H9 (cell line): ENCODE measurements around the gene CD9. TPM values are rescaled to one million over a fixed set of nuclear protein-coding genes. Genes with fewer than 3 reads are reported as not detected.
A peak's percentile ranks its signal among the peaks of the same experiment; 100 is the strongest.

Experiments used
- DNase-seq: peaks from one replicate; pipeline ENCODE4 v3.0.0-alpha.2; 2017
- H2AFZ ChIP-seq: one replicate; pipeline ENCODE4 v1.6.1; 2013; ENCODE audit warnings: mild to moderate bottlenecking, low read length, control low read depth, moderate library complexity
- H2AK5ac ChIP-seq: 2 replicates; pipeline ENCODE4 v1.6.1; 2013; ENCODE audit warnings: low read length, control low read depth, mixed read lengths; ENCODE audit not compliant: insufficient read length
- H2BK120ac ChIP-seq: one replicate; pipeline ENCODE4 v1.6.1; 2013; ENCODE audit warnings: low read depth, mild to moderate bottlenecking, low read length, control low read depth, inconsistent platforms; ENCODE audit not compliant: poor library complexity, severe bottlenecking
- H2BK12ac ChIP-seq: 2 replicates; pipeline ENCODE4 v1.6.1; 2013; ENCODE audit warnings: low read length, control low read depth, mixed read lengths, low read depth; ENCODE audit not compliant: insufficient read length
- H2BK15ac ChIP-seq: 2 replicates; pipeline ENCODE4 v1.6.1; 2013; ENCODE audit warnings: low read depth, low read length, control low read depth
- H2BK20ac ChIP-seq: one replicate; pipeline ENCODE4 v1.6.1; 2013; ENCODE audit warnings: low read depth, mild to moderate bottlenecking, low read length, control low read depth, inconsistent platforms; ENCODE audit not compliant: poor library complexity, severe bottlenecking
- H2BK5ac ChIP-seq: 2 replicates; pipeline ENCODE4 v1.6.1; 2013; ENCODE audit warnings: low read length, control low read depth, mixed read lengths; ENCODE audit not compliant: insufficient read length
- H3K14ac ChIP-seq: 2 replicates; pipeline ENCODE4 v1.6.1; 2013; ENCODE audit warnings: low read length, control low read depth; ENCODE audit not compliant: insufficient read depth
- H3K18ac ChIP-seq: 2 replicates; pipeline ENCODE4 v1.6.1; 2013; ENCODE audit warnings: low read depth, mild to moderate bottlenecking, mixed read lengths, low read length, control low read depth; ENCODE audit not compliant: insufficient read length
- H3K23ac ChIP-seq: 2 replicates; pipeline ENCODE4 v1.6.1; 2013; ENCODE audit warnings: low read length, control low read depth, mixed read lengths, low read depth; ENCODE audit not compliant: insufficient read length
- H3K23me2 ChIP-seq: 2 replicates; pipeline ENCODE4 v1.6.1; 2013; ENCODE audit warnings: low read depth, mild to moderate bottlenecking, mixed read lengths, low read length, control low read depth; ENCODE audit not compliant: insufficient read length, poor library complexity, severe bottlenecking
- H3K27ac ChIP-seq: 2 replicates; pipeline ENCODE4 v1.5.1; 2013; ENCODE audit warnings: low read length, control low read depth, mixed read lengths, low read depth; ENCODE audit not compliant: insufficient read length
- H3K27me3 ChIP-seq: 2 replicates; pipeline ENCODE4 v1.6.1; 2013; ENCODE audit warnings: low read length, control low read depth, inconsistent platforms; ENCODE audit not compliant: insufficient read depth
- H3K4ac ChIP-seq: 2 replicates; pipeline ENCODE4 v1.6.1; 2013; ENCODE audit warnings: low read depth, mild to moderate bottlenecking, control low read depth, inconsistent platforms, low read length, moderate library complexity
- H3K4me1 ChIP-seq: 2 replicates; pipeline ENCODE4 v1.6.1; 2013; ENCODE audit warnings: low read length, control low read depth, inconsistent platforms; ENCODE audit not compliant: insufficient read depth
- H3K4me2 ChIP-seq: 2 replicates; pipeline ENCODE4 v1.6.1; 2013; ENCODE audit warnings: low read length, control low read depth, mixed read lengths; ENCODE audit not compliant: insufficient read length, insufficient read depth
- H3K56ac ChIP-seq: 2 replicates; pipeline ENCODE4 v1.6.1; 2013; ENCODE audit warnings: low read depth, mild to moderate bottlenecking, mixed read lengths, low read length, control low read depth; ENCODE audit not compliant: insufficient read length
- H3K79me1 ChIP-seq: 2 replicates; pipeline ENCODE4 v1.6.1; 2013; ENCODE audit warnings: low read depth, mild to moderate bottlenecking, moderate library complexity, low read length, control low read depth, inconsistent platforms; ENCODE audit not compliant: insufficient read depth, poor library complexity, severe bottlenecking
- H3K79me2 ChIP-seq: 2 replicates; pipeline ENCODE4 v1.6.1; 2013; ENCODE audit warnings: low read length, control low read depth, inconsistent platforms; ENCODE audit not compliant: insufficient read depth
- H3K9ac ChIP-seq: 2 replicates; pipeline ENCODE4 v1.6.1; 2013; ENCODE audit warnings: low read length, control low read depth, mixed read lengths; ENCODE audit not compliant: insufficient read length; ENCODE audit errors: extremely low read depth
- H3K9me3 ChIP-seq: one replicate; pipeline ENCODE4 v1.6.1; 2013; ENCODE audit warnings: low read depth, low read length, inconsistent platforms; ENCODE audit not compliant: control insufficient read depth
- H3T11ph ChIP-seq: one replicate; pipeline ENCODE4 v1.6.1; 2013; ENCODE audit warnings: mild to moderate bottlenecking, low read length, control low read depth, inconsistent platforms
- H4K20me1 ChIP-seq: one replicate; pipeline ENCODE4 v1.6.1; 2013; ENCODE audit not compliant: control insufficient read depth, insufficient read length, insufficient read depth
- H4K5ac ChIP-seq: 2 replicates; pipeline ENCODE4 v1.6.1; 2013; ENCODE audit warnings: low read depth, mild to moderate bottlenecking, mixed read lengths, low read length, control low read depth; ENCODE audit not compliant: insufficient read length
- H4K8ac ChIP-seq: replicated peaks from 2 replicates; pipeline ENCODE4 v1.6.1; 2013; ENCODE audit warnings: low read length, control low read depth, mixed read lengths, low read depth; ENCODE audit not compliant: insufficient read length
- H4K91ac ChIP-seq: 2 replicates; pipeline ENCODE4 v1.6.1; 2013; ENCODE audit warnings: low read depth, mild to moderate bottlenecking, moderate library complexity, mixed read lengths, low read length, control low read depth; ENCODE audit not compliant: insufficient read length
- H3K27ac Mint-ChIP-seq, 3 experiments: 2 replicates in 2 of 3; 3 replicates in 1 of 3; pipeline ENCODE4 v1.8.0; 2020 to 2021; ENCODE audit warnings: mixed read lengths in 3 of 3, mild to moderate bottlenecking in 1 of 3, moderate library complexity in 1 of 3
- H3K27me3 Mint-ChIP-seq: 2 replicates; pipeline ENCODE4 v1.8.0; 2021; ENCODE audit warnings: low read depth, mild to moderate bottlenecking, moderate library complexity, mixed read lengths
- H3K36me3 Mint-ChIP-seq, 3 experiments: 2 replicates in 2 of 3; 3 replicates in 1 of 3; pipeline ENCODE4 v1.8.0; 2020 to 2021; ENCODE audit warnings: low read depth in 3 of 3, mixed read lengths in 3 of 3; ENCODE audit not compliant: insufficient read depth in 1 of 3
- H3K4me1 Mint-ChIP-seq, 2 experiments: 2 replicates each; pipeline ENCODE4 v1.8.0; 2020; ENCODE audit warnings: mixed read lengths in 2 of 2
- H3K4me3 Mint-ChIP-seq, 2 experiments: 2 replicates in 1 of 2; 3 replicates in 1 of 2; pipeline ENCODE4 v1.8.0; 2020 to 2021; ENCODE audit warnings: mild to moderate bottlenecking in 2 of 2, mixed read lengths in 2 of 2, moderate library complexity in 1 of 2
- H3K9me3 Mint-ChIP-seq, 2 experiments: 2 replicates in 1 of 2; 3 replicates in 1 of 2; pipeline ENCODE4 v1.8.0; 2020; ENCODE audit warnings: mild to moderate bottlenecking in 2 of 2, mixed read lengths in 2 of 2, moderate library complexity in 1 of 2
- CTCF ChIP-seq: fragments of 200-600 bp; sonication (generic); conservative IDR thresholded peaks from 3 replicates; pipeline ENCODE4 v1.8.0; 2021; ENCODE audit warnings: antibody characterized with exemption, mild to moderate bottlenecking
- WGBS: extraction: QIAGEN DNeasy Blood & Tissue Kit; methylation state at CpG from one replicate; pipeline ENCODE4 v1.1.7; 2013; ENCODE audit warnings: missing lambda C conversion rate, low lambda C conversion rate, mixed read lengths; ENCODE audit not compliant: insufficient read length; ENCODE audit errors: extremely low coverage; 5-methylcytosine and 5-hydroxymethylcytosine counted together
- total RNA-seq: library from RNA; stranded (reverse); gene quantifications from 2 replicates; pipeline ENCODE4 v1.2.1, GENCODE V29; 2021

The CD9 gene
- total RNA-seq, 1 experiment from 2014 or later = 132 TPM

GRCh38 chr12:6201213-6201608, 1.0 kb downstream of the CD9 start:
- Histone ChIP-seq H3K18ac (no peak overlapping the region), H3T11ph (no peak overlapping the region), H2BK5ac (no peak overlapping the region), H3K4ac (no peak overlapping the region), H3K9ac (peak overlapping the region; percentile 51), H2AFZ (no peak overlapping the region), H2BK12ac (no peak overlapping the region), H4K91ac (no peak overlapping the region), H3K14ac (peak overlapping the region; percentile 78; the same call in 1 of the 2 replicates), H3K79me2 (peaks cover 12% of the 10 kb centered on the region; the same call in 1 of the 2 replicates), H3K56ac (no peak overlapping the region), H4K20me1 (no peaks in the 10 kb centered on the region), H3K23me2 (peaks cover 18% of the 10 kb centered on the region), H3K27ac (no peak overlapping the region), H4K8ac (no peak overlapping the region), H2BK15ac (no peak overlapping the region), H2BK120ac (no peak overlapping the region), H3K9me3 (no peaks in the 10 kb centered on the region), H3K4me1 (peaks cover 47% of the 10 kb centered on the region), H4K5ac (no peak overlapping the region), H2BK20ac (no peak overlapping the region), H3K23ac (no peak overlapping the region), H3K79me1 (peaks cover 8% of the 10 kb centered on the region), H3K27me3 (no peaks in the 10 kb centered on the region), H2AK5ac (no peak overlapping the region), H3K4me2 (peak overlapping the region; percentile 89)
- Mint-ChIP-seq H3K4me1 (peaks cover 71 to 72% of the 10 kb centered on the region in 2 experiments), H3K27ac (no peak overlapping the region), H3K4me3 (peak overlapping the region; percentile 83 to 89), H3K9me3 (no peaks in the 10 kb centered on the region), H3K27me3 (peaks cover 13% of the 10 kb centered on the region), H3K36me3 (peaks cover 6 to 23% (median 17%) of the 10 kb centered on the region in 3 experiments; a peak in 5 of 7 replicates)
- DNase-seq = peak; percentile 71
- WGBS = no CpG with 5 or more reads among the region's 15 CpGs
- peak; percentile 14; the same call in 1 of the 3 replicates for TF ChIP-seq CTCF
